ENCODE data around the gene SMIM10.

SMIM10 gene

DNA sequence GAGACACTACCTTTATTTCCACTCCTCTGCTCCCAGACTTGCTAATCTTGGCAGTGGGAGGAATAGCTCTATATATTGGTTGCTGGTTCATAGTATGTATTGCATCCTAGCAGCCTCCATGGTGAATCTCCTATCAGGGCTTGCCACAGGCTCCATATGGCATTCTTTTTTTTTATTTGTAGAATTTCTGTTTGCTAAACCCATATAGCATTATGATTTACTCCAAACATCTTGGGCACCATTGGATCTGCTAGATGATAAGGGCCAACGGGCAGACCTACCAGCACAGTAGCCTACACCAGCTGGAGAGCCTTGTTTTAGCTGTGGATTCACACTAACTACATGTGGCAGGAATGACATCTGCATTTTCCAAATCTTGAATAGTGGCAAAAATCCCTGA is 6.9 kb downstream of the SMIM10 start:
- CTCF ChIA-PET: no interaction called here
- TF ChIP-seq, protein P1, sequence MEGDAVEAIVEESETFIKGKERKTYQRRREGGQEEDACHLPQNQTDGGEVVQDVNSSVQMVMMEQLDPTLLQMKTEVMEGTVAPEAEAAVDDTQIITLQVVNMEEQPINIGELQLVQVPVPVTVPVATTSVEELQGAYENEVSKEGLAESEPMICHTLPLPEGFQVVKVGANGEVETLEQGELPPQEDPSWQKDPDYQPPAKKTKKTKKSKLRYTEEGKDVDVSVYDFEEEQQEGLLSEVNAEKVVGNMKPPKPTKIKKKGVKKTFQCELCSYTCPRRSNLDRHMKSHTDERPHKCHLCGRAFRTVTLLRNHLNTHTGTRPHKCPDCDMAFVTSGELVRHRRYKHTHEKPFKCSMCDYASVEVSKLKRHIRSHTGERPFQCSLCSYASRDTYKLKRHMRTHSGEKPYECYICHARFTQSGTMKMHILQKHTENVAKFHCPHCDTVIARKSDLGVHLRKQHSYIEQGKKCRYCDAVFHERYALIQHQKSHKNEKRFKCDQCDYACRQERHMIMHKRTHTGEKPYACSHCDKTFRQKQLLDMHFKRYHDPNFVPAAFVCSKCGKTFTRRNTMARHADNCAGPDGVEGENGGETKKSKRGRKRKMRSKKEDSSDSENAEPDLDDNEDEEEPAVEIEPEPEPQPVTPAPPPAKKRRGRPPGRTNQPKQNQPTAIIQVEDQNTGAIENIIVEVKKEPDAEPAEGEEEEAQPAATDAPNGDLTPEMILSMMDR (conservative IDR thresholded peaks at IDR 0.05; ENCODE audit: low read depth): no peak
- POLR2A ChIA-PET (ENCODE audit: low non-redundant PET): no interaction called here
- DNase-seq (ENCODE audit: low spot score): no peak
- no peak overlapping the region for H3K27ac ChIP-seq

DNA sequence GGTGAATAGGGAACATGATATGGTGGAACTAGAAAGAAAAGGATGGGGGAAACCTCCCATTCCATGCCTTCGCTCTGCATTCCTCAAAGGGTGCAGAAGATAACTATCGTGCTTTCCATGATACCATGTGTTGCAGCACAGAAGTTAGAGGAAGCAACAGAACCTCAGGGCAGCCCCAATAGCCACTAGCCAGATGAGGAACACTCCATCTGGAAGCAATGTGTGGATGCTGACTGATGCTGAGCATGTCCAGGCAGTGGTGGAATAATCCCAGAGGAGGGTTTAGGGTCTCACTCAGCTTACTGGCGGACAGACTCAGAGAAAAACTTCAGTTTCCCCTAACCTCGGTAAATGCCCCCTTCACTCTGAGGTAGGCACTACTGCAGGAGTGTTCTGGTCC is 7.5 kb downstream of the SMIM10 start:
- TF ChIP-seq, protein P1 (conservative IDR thresholded peaks at IDR 0.05; ENCODE audit: low read depth): no peak
- ChIA-PET POLR2A (ENCODE audit: low non-redundant PET) (no interaction called here), CTCF (no interaction called here)
- no peak overlapping the region for H3K27ac ChIP-seq
- no peak for DNase-seq (ENCODE audit: low spot score)

- TF ChIP-seq, protein P1 (conservative IDR thresholded peaks at IDR 0.05; ENCODE audit: low read depth): peak; percentile 41
These were observed 8.7 kb downstream of the SMIM10 start for GRCh38 chrX:134999469-134999868.

GRCh38 chrX:135000516-135000915 is 9.7 kb downstream of the SMIM10 start:
- no peak for DNase-seq (ENCODE audit: low spot score)
- POLR2A ChIA-PET (ENCODE audit: low non-redundant PET): no interaction called here
- CTCF ChIA-PET: no interaction called here
- H3K27ac ChIP-seq: no peak overlapping the region
- TF ChIP-seq, protein P1 (conservative IDR thresholded peaks at IDR 0.05; ENCODE audit: low read depth): no peak

More at GRCh38 chrX:134999469-134999868, 8.7 kb downstream of the SMIM10 start:
- peak; percentile 8 for DNase-seq (ENCODE audit: low spot score)
- H3K27ac ChIP-seq: no peak overlapping the region
- ChIA-PET CTCF (interaction anchor here (0.8 kb wide), 1 partner anchor 35 kb away, joined by 3 read pairs; no protein-coding TSS in a partner anchor), POLR2A (ENCODE audit: low non-redundant PET) (no interaction called here)

- TF ChIP-seq, protein P1 (conservative IDR thresholded peaks at IDR 0.05; ENCODE audit: low read depth): no peak
- H3K27ac ChIP-seq: peak overlapping the region; percentile 29; the same call in 1 of the 2 replicates
- DNase-seq (ENCODE audit: low spot score): peak; percentile 91
- ChIA-PET POLR2A (ENCODE audit: low non-redundant PET) (no interaction called here), CTCF (no interaction called here)
These were observed 13.3 kb downstream of the SMIM10 start for GRCh38 chrX:135003876-135004623.

GRCh38 chrX:135006187-135006586 is 15.4 kb downstream of the SMIM10 start:
- TF ChIP-seq, protein P1 (conservative IDR thresholded peaks at IDR 0.05; ENCODE audit: low read depth): no peak
- ChIA-PET POLR2A (ENCODE audit: low non-redundant PET) (no interaction called here), CTCF (no interaction called here)
- no peak overlapping the region for H3K27ac ChIP-seq
- DNase-seq (ENCODE audit: low spot score): no peak
